Measurements from ENCODE around the gene LRRTM4. TPM values are rescaled to one million over a fixed set of nuclear protein-coding genes. Genes with fewer than 3 reads are reported as not detected.
"Not testable (repeated sequence)": the region's sequence is repeated elsewhere in the genome, so short reads cannot be mapped to it uniquely, and the experiment has no call there.

LRRTM4 gene
- total and polyA plus RNA-seq, 8 donors = 0.38 to 3.3 (median 2.0) TPM

DNA sequence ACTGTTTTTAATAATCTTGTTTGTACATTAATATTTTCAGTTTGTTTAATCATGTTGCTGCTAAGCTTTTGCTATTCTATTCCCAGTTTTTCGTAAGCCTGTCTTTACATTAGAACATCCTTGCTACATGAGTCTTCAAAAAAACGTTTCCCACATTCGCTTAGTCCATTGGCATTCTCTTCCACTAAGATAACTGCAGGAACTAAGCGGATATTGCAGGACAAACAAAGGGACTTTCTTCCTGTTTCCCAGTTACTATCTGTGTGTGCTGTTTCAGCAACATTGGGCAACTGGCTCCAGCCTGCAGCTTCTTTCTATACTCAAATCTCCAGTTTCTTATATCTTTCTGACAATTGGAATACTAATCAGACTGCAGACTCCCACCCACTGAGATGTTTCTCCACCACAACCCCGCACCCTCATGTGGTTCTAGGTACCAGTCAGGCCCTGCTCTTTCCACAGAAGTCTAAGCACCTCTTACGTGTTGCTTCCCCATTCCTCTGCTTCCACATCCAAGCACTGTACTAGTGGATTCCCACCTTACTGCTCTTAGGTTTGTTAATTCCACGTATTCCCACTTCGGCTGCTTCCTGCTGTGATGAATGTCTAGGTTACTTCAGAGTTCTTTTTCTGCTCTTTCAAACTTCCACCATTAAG lies 420.3 kb downstream of the LRRTM4 start:
- Histone ChIP-seq H3K27ac (no peak overlapping the region), H3K36me3 (no peaks in the 10 kb centered on the region), H3K4me3 (no peak overlapping the region), H3K4me1 (no peaks in the 10 kb centered on the region), H3K9me3 (no peaks in the 10 kb centered on the region), H3K27me3 (no peaks in the 10 kb centered on the region)
- ATAC-seq (no peak), DNase-seq (no peak)
- TF ChIP-seq, protein P1, sequence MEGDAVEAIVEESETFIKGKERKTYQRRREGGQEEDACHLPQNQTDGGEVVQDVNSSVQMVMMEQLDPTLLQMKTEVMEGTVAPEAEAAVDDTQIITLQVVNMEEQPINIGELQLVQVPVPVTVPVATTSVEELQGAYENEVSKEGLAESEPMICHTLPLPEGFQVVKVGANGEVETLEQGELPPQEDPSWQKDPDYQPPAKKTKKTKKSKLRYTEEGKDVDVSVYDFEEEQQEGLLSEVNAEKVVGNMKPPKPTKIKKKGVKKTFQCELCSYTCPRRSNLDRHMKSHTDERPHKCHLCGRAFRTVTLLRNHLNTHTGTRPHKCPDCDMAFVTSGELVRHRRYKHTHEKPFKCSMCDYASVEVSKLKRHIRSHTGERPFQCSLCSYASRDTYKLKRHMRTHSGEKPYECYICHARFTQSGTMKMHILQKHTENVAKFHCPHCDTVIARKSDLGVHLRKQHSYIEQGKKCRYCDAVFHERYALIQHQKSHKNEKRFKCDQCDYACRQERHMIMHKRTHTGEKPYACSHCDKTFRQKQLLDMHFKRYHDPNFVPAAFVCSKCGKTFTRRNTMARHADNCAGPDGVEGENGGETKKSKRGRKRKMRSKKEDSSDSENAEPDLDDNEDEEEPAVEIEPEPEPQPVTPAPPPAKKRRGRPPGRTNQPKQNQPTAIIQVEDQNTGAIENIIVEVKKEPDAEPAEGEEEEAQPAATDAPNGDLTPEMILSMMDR (IDR thresholded peaks at IDR 0.05) = no peak
- intact Hi-C loops (cut with DNase I) = no loop called here

DNA sequence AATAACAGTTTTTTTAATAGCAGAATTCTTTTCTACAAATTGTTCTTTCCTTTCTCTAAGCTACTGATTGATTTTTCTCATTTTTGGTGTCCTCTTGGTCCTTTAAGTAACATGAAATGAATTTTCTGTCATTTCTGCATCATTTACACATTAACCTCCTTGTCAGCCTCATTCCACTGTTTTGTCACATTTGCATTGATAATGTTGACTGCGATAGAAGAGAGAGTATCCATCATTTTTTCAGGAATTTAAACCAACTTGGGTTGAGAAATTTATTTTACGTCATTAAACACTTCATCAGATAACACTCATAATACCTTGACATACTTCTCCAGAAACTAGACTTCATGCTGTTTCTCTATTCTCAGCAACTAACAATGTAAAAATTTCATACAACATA lies 422.2 kb downstream of the LRRTM4 start:
- intact Hi-C loops (cut with DNase I) = no loop called here
- DNase-seq (no peak), ATAC-seq (no peak)
- Histone ChIP-seq H3K36me3 (no peaks in the 10 kb centered on the region), H3K9me3 (no peaks in the 10 kb centered on the region), H3K4me3 (no peak overlapping the region), H3K4me1 (no peaks in the 10 kb centered on the region), H3K27me3 (no peaks in the 10 kb centered on the region), H3K27ac (no peak overlapping the region)
- TF ChIP-seq, protein P1 (IDR thresholded peaks at IDR 0.05) = no peak

DNA sequence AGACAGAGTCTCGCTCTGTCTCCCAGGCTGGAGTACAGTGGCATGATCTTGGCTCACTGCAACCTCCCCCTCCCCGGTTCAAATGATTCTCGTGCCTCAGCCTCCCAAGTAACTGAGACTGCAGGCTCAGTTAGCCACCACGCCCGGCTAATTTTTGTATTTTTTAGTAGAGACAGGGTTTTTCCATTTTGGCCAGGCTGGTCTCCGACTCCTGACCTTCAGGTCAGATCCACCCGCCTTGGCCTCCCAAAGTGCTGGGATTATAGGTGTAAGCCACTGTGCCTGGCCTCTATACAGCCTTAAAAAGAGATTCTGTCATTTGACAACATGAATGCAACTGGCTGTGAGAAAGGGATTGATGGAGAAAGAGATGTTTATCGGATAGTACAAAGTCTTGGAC lies 426.7 kb downstream of the LRRTM4 start:
- intact Hi-C loops (cut with DNase I); H3K27me3 ChIP-seq; DNase-seq; ATAC-seq; H3K4me3 ChIP-seq; H3K9me3 ChIP-seq; H3K27ac ChIP-seq; H3K4me1 ChIP-seq; H3K36me3 ChIP-seq: not testable (repeated sequence)

DNA sequence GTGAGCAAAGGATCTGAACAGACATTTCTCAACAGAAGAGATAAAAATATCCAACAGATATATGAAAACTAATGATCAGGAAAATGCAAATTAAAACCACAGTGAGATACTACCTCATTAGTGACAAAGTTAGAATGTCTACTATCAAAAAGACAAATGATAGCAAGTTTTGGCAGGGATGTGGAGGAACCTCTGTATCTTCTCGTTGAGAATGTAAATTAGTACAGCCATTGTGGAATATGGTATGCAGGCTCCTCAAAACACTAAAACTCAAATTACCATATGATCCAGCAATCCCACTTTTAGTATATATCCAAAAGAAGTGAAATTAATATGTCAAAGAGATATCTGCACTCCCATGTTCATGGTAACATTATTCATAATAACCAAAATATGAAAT lies 427.1 kb downstream of the LRRTM4 start:
- no peak overlapping the region for H3K27ac ChIP-seq
- ATAC-seq (no peak), DNase-seq (no peak)
- H3K9me3 ChIP-seq = no peaks in the 10 kb centered on the region
- H3K4me1 ChIP-seq = no peaks in the 10 kb centered on the region
- TF ChIP-seq, protein P1 (IDR thresholded peaks at IDR 0.05) = no peak
- H3K27me3 ChIP-seq = no peaks in the 10 kb centered on the region
- H3K36me3 ChIP-seq = no peaks in the 10 kb centered on the region
- no peak overlapping the region for H3K4me3 ChIP-seq
- intact Hi-C loops (cut with DNase I) = no loop called here

DNA sequence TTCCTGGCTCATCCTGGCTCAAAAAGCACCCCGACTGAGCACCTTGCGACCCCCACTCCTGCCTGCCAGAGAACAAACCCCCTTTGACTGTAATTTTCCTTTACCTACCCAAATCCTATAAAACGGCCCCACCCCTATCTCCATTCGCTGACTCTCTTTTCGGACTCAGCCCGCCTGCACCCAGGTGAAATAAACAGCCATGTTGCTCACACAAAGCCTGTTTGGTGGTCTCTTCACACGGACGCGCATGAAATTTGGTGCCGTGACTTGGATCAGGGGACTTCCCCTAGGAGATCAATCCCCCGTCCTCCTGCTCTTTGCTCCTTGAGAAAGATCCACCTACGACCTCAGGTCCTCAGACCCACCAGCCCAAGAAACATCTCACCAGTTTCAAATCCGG lies 433.8 kb downstream of the LRRTM4 start:
- ATAC-seq; H3K4me1 ChIP-seq; intact Hi-C loops (cut with DNase I); H3K36me3 ChIP-seq; H3K4me3 ChIP-seq; DNase-seq; H3K9me3 ChIP-seq; H3K27ac ChIP-seq; H3K27me3 ChIP-seq: not testable (repeated sequence)

DNA sequence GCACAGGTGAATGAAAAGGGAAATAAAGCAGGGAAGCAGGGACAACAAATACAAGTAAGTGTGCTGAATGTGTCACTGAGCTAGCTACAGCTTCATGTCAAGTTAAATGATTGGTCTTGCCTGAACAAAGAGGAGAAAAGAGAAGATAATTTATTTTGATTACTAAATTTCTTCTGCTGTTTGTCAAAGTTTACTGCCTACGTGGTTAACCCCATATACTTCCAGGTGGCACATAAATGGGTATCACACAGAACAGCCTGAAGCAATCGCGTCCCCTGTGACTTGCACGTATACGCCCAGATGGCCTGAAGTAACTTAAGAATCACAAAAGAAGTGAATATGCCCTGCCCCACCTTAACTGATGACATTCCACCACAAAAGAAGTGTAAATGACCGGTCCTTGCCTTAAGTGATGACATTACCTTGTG lies 434.2 kb downstream of the LRRTM4 start:
- Histone ChIP-seq H3K9me3 (no peaks in the 10 kb centered on the region), H3K36me3 (no peaks in the 10 kb centered on the region), H3K4me3 (no peak overlapping the region), H3K27ac (no peak overlapping the region), H3K4me1 (no peaks in the 10 kb centered on the region), H3K27me3 (no peaks in the 10 kb centered on the region)
- intact Hi-C loops (cut with DNase I) = no loop called here
- ATAC-seq (no peak), DNase-seq (no peak)
- TF ChIP-seq, protein P1 (IDR thresholded peaks at IDR 0.05) = no peak

All from left lung (tissue), 10 donors.